GM19452 (cell line): Measurements from ENCODE around the gene TRMO.

Experiments used
- ATAC-seq: cut with Tn5 transposase; IDR thresholded peaks from one replicate; pipeline ENCODE4 v1.9.1; 2021; ENCODE audit not compliant: unreplicated experiment

TRMO gene

GRCh38 chr9:97905228-97905627 lies 17.1 kb downstream of the TRMO start:
- ATAC-seq = no peak

- ATAC-seq = no peak
Observed at GRCh38 chr9:97904725-97905124, 17.6 kb downstream of the TRMO start.

- ATAC-seq = no peak
Observed at GRCh38 chr9:97903177-97903576, 19.1 kb downstream of the TRMO start.

GRCh38 chr9:97900738-97901565 lies 21.3 kb downstream of the TRMO start:
- no peak for ATAC-seq

GRCh38 chr9:97900103-97900737 lies 22.1 kb downstream of the TRMO start:
- ATAC-seq = no peak

- ATAC-seq = no peak
Observed at GRCh38 chr9:97895695-97896332, 26.5 kb downstream of the TRMO start.

GRCh38 chr9:97895211-97895610 lies 27.1 kb downstream of the TRMO start:
- ATAC-seq = no peak

GRCh38 chr9:97892421-97892820 lies 29.9 kb downstream of the TRMO start:
- ATAC-seq = no peak

GRCh38 chr9:97891736-97892135 lies 30.6 kb downstream of the TRMO start:
- no peak for ATAC-seq

GRCh38 chr9:97889941-97890887 lies 32.1 kb downstream of the TRMO start:
- no peak for ATAC-seq

GRCh38 chr9:97880336-97880735 lies 42.0 kb downstream of the TRMO start:
- ATAC-seq = no peak

GRCh38 chr9:97876061-97876460 lies 46.2 kb downstream of the TRMO start:
- no peak for ATAC-seq

GRCh38 chr9:97875111-97875510 lies 47.2 kb downstream of the TRMO start:
- no peak for ATAC-seq

GRCh38 chr9:97874624-97875023 lies 47.7 kb downstream of the TRMO start:
- no peak for ATAC-seq

- ATAC-seq = no peak
Observed at GRCh38 chr9:97873882-97874281, 48.4 kb downstream of the TRMO start.

- ATAC-seq = no peak
Observed at GRCh38 chr9:97873425-97873824, 48.9 kb downstream of the TRMO start.

- no peak for ATAC-seq
Observed at GRCh38 chr9:97868859-97869258, 53.4 kb downstream of the TRMO start.

GRCh38 chr9:97866848-97867247 lies 55.5 kb downstream of the TRMO start:
- ATAC-seq = no peak

- no peak for ATAC-seq
Observed at GRCh38 chr9:97866300-97866699, 56.0 kb downstream of the TRMO start.

- ATAC-seq = no peak
Observed at GRCh38 chr9:97864396-97864795, 57.9 kb downstream of the TRMO start.

GRCh38 chr9:97863314-97863713 lies 59.0 kb downstream of the TRMO start:
- no peak for ATAC-seq
